Subcutaneous abdominal adipose tissue (tissue), 5 donors: ENCODE results near the gene MRFAP1.
"Not testable (repeated sequence)": the region's sequence is repeated elsewhere in the genome, so short reads cannot be mapped to it uniquely, and the experiment has no call there.

ENCODE experiments used
- H3K27ac ChIP-seq: one replicate; pipeline ENCODE4 v1.7.0; 2013; ENCODE audit warnings: low read depth, mild to moderate bottlenecking, inconsistent platforms, low read length, moderate library complexity
- H3K27me3 ChIP-seq, 5 donors: one replicate each; pipeline ENCODE4 v1.7.0; 2013; ENCODE audit warnings: low read length in 5 of 5, inconsistent platforms in 1 of 5; ENCODE audit not compliant: control insufficient read depth in 5 of 5, insufficient read depth in 4 of 5
- H3K36me3 ChIP-seq, 5 donors: one replicate each; pipeline ENCODE4 v1.7.0; 2013; ENCODE audit warnings: low read length in 5 of 5; ENCODE audit not compliant: control insufficient read depth in 5 of 5, insufficient read depth in 5 of 5
- H3K4me1 ChIP-seq, 5 donors: one replicate each; pipeline ENCODE4 v1.7.0; 2013; ENCODE audit warnings: low read length in 5 of 5, mild to moderate bottlenecking in 3 of 5, moderate library complexity in 1 of 5; ENCODE audit not compliant: control insufficient read depth in 5 of 5, insufficient read depth in 5 of 5
- H3K4me3 ChIP-seq, 5 donors: one replicate each; pipeline ENCODE4 v1.7.0; 2013; ENCODE audit warnings: low read length in 5 of 5, low read depth in 1 of 5
- H3K9ac ChIP-seq, 5 donors: one replicate each; pipeline ENCODE4 v1.7.0; 2013; ENCODE audit warnings: low read length in 5 of 5, mild to moderate bottlenecking in 4 of 5, moderate library complexity in 3 of 5
- H3K9me3 ChIP-seq, 5 donors: one replicate each; pipeline ENCODE4 v1.7.0; 2013; ENCODE audit warnings: low read length in 5 of 5; ENCODE audit not compliant: control insufficient read depth in 5 of 5
- donor health status: healthy.
- donor health status: healthy.
- donor health status: healthy.
- donor health status: healthy.
- donor health status: healthy.

The MRFAP1 gene

DNA sequence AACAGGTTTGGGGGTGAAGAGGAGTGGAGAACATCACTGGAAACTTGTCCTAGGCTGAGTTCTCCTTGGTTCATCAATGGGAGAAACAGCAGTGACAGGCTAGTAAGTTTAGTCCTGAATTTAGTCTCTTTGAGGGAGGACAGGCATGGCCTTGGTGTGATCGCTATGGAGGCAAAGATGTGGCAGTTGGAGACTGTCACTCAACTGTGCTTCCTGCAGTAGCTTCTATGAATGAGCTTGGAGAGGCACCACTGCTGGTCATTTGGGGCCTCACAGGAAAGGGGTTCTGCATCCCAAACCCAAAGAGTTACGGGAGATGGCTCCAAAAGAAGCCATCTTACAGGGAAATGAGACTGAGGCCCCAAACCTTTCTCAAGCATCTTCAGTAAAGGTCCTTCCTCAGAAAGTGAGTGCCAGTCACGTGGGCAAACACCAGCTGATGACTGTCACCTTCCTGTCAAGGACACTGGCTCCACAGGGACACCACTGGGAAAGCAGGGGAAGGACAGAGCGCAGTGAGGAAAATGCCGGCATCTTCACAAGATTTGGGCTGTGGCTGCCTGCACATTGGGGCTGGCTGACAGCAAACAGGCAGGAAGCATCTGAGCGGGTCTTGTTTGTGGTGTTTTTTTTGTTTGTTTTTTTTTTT is 7.2 kb downstream of the MRFAP1 start:
- Histone ChIP-seq H3K27me3 (no peaks in the 10 kb centered on the region), H3K36me3 (peaks cover 0 to 8% (median 5%) of the 10 kb centered on the region in 5 donors), H3K4me3 (no peak overlapping the region), H3K9ac (no peak overlapping the region), H3K4me1 (peaks cover 2 to 8% (median 5%) of the 10 kb centered on the region in 5 donors), H3K9me3 (no peaks in the 10 kb centered on the region), H3K27ac (no peak overlapping the region)

DNA sequence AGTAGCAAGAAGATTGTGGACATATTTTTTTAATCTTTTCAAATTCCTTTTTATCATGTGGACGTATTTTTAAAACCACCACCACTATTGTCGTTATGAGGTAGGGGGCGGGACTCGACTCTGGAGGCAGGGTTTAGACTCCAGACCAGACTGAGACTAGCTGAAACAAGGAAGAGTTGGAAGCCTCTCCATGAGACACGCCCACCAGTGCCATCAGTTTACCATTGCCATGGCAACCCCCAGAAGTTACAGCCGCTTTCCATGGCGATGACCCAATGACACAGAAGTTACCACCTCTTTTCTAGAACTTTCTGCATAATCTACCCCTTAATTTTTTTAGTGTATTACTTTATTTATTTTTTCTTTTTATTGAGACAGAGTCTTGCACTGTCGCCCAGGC is 8.7 kb downstream of the MRFAP1 start:
- Histone ChIP-seq H3K36me3 (no peaks in the 10 kb centered on the region), H3K4me3 (no peak overlapping the region), H3K9ac (no peak overlapping the region), H3K9me3 (no peaks in the 10 kb centered on the region), H3K27ac (no peak overlapping the region), H3K4me1 (no peaks in the 10 kb centered on the region), H3K27me3 (no peaks in the 10 kb centered on the region)

DNA sequence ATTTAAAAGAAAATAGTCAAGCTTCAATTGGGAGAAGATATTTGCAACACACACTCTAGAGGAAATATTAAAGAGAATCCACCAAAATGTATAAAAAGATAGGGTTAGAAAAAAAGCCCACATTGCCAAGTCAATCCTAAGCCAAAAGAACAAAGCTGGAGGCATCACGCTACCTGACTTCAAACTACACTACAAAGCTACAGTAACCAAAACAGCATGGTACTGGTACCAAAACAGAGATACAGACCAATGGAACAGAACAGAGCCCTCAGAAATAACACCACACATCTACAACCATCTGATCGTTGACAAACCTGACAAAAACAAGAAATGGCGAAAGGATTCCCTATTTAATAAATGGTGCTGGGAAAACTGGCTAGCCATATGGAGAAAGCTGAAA is 13.7 kb downstream of the MRFAP1 start:
- H3K9me3 ChIP-seq, H3K9ac ChIP-seq, H3K27me3 ChIP-seq, H3K4me3 ChIP-seq, H3K27ac ChIP-seq, H3K36me3 ChIP-seq: not testable (repeated sequence)
- H3K4me1 ChIP-seq, result peaks cover 0 to 10% (median 9%) of the 10 kb centered on the region in 5 donors

DNA sequence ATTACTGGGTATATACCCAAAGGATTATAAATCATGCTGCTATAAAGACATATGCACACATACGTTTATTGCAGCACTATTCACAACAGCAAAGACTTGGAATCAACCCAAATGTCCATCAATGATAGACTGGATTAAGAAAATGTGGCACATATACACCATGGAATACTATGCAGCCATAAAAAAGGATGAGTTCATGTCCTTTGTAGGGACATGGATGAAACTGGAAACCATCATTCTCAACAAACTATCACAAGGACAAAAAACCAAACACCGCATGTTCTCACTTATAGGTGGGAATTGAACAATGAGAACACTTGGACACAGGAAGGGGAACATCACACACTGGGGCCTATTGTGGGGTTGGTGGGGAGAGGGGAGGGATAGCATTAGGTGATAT is 14.8 kb downstream of the MRFAP1 start:
- not testable (repeated sequence) for H3K9me3 ChIP-seq, H3K27ac ChIP-seq, H3K27me3 ChIP-seq, H3K36me3 ChIP-seq, H3K9ac ChIP-seq, H3K4me3 ChIP-seq
- peaks cover 0 to 12% (median 9%) of the 10 kb centered on the region in 5 donors for H3K4me1 ChIP-seq

DNA sequence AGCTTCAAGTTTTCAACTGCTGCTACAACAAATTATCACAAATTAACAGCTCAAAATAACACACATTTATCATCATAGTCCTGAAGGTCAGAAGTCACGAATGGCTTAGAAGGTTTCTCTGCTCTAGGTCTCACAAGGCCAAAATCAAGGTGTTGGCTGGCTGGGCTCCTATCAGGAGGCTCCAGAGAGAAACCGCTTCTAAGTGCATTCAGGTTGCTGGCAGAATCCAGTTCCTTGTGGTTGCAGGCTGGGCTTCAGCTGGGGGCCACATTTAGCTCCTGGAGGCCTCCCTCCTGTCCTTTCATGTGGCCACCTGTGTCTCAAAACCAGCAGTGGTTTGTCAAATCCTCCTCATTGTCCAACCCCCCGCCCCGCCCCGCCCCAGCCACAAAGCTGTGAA is 15.4 kb downstream of the MRFAP1 start:
- Histone ChIP-seq H3K27ac (no peak overlapping the region), H3K9ac (no peak overlapping the region), H3K36me3 (no peaks in the 10 kb centered on the region), H3K9me3 (no peaks in the 10 kb centered on the region), H3K27me3 (peaks cover 0 to 10% (median 0%) of the 10 kb centered on the region in 5 donors), H3K4me3 (no peak overlapping the region), H3K4me1 (peaks cover 0 to 12% (median 9%) of the 10 kb centered on the region in 5 donors)

DNA sequence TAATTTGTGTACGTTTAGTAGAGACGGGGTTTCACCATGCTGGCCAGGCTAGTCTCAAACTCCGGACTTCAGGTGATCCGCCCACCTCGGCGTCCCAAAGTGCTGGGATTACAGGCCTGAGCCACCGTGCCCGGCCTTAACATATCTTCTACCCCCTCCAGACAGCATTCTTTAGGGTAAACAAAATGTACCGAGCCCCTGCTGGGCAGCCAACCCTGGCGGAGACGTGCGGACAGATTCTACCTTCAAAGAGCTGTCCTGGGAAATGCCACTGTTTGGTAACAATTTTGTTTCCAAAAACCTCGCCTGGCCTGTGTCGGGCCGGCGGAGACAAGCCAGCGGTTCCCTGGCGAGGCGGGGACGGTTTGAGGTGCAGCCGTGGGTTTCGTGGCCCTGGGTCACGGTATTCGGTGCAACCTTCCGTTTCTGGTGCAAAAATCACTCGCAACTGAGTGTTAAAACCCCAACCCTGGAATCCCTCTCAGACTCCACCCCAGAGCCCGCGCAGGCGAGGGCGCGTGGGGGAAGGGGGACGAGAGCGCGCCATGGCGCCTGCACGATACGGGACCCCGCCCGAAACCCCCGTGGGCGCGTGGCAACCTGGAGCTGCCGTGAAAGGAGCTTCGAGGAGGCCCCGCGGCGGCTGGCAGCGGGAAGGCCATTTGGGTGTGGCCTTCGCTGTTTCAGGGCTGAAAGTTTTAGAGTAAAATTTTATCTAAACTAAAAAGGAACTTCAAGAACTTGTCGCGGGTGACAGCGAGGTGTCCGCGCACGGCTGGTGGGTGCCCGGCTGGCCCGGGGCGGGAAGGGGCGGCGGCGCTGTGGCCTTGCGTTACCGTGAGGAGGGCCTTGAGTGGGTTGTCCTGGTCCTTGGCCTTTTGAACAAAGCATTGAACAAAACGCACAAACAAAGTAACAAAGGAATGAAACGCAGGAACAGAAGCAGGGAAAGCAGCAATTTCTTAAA is 17.0 kb downstream of the MRFAP1 start:
- peaks cover 0 to 19% (median 0%) of the 10 kb centered on the region in 5 donors for H3K27me3 ChIP-seq
- no peaks in the 10 kb centered on the region for H3K9me3 ChIP-seq
- H3K4me1 ChIP-seq, result peaks cover 0 to 12% (median 9%) of the 10 kb centered on the region in 5 donors
- H3K4me3 ChIP-seq, result no peak overlapping the region
- H3K36me3 ChIP-seq, result no peaks in the 10 kb centered on the region
- no peak overlapping the region for H3K9ac ChIP-seq
- H3K27ac ChIP-seq, result no peak overlapping the region

DNA sequence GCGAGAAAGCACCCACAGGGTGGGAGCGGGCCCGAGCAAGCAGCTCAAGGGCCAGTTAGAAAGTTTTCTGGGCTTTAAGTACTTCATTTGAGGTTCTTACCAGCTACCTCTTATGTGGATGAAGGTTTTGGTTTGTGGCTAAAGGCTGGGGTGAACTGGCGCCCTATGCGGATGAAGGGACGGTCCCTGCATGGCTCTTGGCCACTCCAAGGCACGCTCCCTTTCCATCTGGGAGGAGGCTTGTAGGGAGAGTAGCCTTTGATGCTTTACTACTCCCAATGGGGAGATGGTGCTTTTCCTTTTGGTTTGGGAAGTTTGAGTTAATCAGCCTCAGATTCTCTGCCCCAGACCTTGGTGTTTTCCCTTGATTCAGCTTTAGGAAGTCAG is 17.7 kb downstream of the MRFAP1 start:
- H3K36me3 ChIP-seq, result no peaks in the 10 kb centered on the region
- peak overlapping the region in 4 of 5 donors; percentile 43 to 59 (median 53) for H3K4me3 ChIP-seq
- peaks cover 0 to 12% (median 9%) of the 10 kb centered on the region in 5 donors for H3K4me1 ChIP-seq
- H3K9ac ChIP-seq, result peak overlapping the region in 1 of 5 donors; percentile 39
- peaks cover 0 to 26% (median 4%) of the 10 kb centered on the region in 5 donors for H3K27me3 ChIP-seq
- no peak overlapping the region for H3K27ac ChIP-seq
- no peaks in the 10 kb centered on the region for H3K9me3 ChIP-seq

DNA sequence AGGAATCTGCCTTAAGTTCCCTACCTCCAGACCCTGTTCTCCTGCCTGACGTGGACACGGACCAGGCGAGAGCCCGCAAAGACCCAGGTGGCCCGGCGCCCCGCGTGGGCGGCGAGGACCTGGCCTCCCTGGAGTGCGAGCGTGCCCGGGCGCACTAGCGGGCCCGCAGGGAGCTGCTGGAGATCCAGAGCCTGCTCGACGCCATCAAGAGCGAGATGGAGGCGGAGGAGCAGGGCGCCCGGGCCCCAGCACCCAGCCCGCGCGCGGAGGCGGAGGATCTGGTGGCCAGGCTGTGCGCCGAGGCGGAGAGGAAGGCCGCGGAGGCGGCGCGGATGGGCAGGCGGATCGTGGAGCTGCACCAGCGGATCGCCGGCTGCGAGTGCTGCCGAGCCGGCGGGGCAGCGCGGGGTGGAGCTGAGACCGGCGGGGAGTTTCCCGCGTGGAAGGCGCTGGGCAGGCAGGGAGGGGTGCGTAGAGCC is 18.2 kb downstream of the MRFAP1 start:
- H3K27ac ChIP-seq, result no peak overlapping the region
- H3K4me3 ChIP-seq, result peak overlapping the region in 4 of 5 donors; percentile 43 to 59 (median 53)
- peak overlapping the region in 4 of 5 donors; percentile 39 to 53 (median 46) for H3K9ac ChIP-seq
- peaks cover 0 to 30% (median 8%) of the 10 kb centered on the region in 5 donors for H3K27me3 ChIP-seq
- peaks cover 0 to 12% (median 10%) of the 10 kb centered on the region in 5 donors for H3K4me1 ChIP-seq
- H3K36me3 ChIP-seq, result no peaks in the 10 kb centered on the region
- H3K9me3 ChIP-seq, result no peaks in the 10 kb centered on the region

DNA sequence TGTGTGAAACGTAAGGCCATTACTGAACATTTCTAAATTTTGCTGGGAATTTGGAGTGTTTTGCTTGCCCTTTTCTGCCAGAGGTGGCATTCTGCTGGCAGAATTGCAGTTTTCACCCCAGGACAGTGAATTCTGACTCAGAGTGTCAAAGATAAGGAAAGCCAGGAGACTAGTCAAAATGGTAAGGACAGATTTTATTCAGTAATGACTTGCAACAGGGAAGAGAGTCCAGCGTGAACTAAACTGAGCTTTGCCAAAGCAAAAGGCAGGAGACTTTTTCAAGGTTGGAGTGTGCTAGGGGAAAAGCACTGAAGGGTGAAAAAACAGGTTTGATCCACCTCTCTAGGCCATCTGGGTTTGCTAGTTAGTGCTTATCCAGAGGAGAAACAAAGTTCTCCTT is 19.4 kb downstream of the MRFAP1 start:
- no peak overlapping the region for H3K4me3 ChIP-seq
- peaks cover 2 to 25% (median 16%) of the 10 kb centered on the region in 5 donors for H3K4me1 ChIP-seq
- no peak overlapping the region for H3K27ac ChIP-seq
- no peaks in the 10 kb centered on the region for H3K9me3 ChIP-seq
- H3K36me3 ChIP-seq, result no peaks in the 10 kb centered on the region
- H3K9ac ChIP-seq, result no peak overlapping the region
- H3K27me3 ChIP-seq, result peaks cover 4 to 39% (median 13%) of the 10 kb centered on the region in 5 donors

DNA sequence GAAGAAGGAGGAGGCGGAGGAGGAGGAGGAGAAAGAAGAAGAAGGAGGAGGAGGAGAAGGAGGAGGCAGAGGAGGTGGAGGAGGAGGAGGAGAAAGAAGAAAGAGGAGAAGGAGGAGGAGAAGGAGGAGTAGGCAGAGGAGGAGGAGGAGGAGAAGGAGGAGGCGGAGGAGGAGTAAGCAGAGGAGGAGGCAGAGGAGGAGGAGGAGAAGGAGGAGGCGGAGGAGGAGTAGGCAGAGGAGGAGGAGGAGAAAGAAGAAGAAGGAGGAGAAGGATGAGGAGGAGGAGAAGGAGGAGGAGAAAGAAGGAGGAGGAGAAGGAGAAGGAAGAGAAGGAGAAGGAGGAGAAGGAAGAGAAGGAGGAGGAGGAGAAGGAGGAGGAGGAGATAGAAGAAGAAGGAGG is 19.9 kb downstream of the MRFAP1 start:
- H3K4me1 ChIP-seq, result peaks cover 3 to 25% (median 16%) of the 10 kb centered on the region in 5 donors
- H3K9me3 ChIP-seq, result no peaks in the 10 kb centered on the region
- H3K27ac ChIP-seq, result no peak overlapping the region
- peaks cover 9 to 44% (median 18%) of the 10 kb centered on the region in 5 donors for H3K27me3 ChIP-seq
- H3K9ac ChIP-seq, result no peak overlapping the region
- no peaks in the 10 kb centered on the region for H3K36me3 ChIP-seq
- H3K4me3 ChIP-seq, result no peak overlapping the region
